Astrocyte of the spinal cord (primary cell): ENCODE data around the gene ABHD17A.

ENCODE experiments used
- DNase-seq: peaks from one replicate; pipeline ENCODE4 v3.0.0; 2011; ENCODE audit warnings: low read depth, low spot score
- H3K4me3 ChIP-seq: 2 replicates; pipeline ENCODE4 v1.5.1; 2011; ENCODE audit warnings: low read depth, mild to moderate bottlenecking, low read length, moderate library complexity
- CTCF ChIP-seq: IDR thresholded peaks from 2 replicates; pipeline ENCODE4 v1.5.1; 2012; ENCODE audit warnings: low read depth, mild to moderate bottlenecking, low read length, inconsistent platforms
- in situ Hi-C: cut with HindIII; loops from 2 replicates; pipeline ENCODE4 v1.10.0; 2017; ENCODE audit warnings: low sequenced_read_pairs

Gene ABHD17A

GRCh38 chr19:1844513-1845124 is 40.7 kb downstream of the ABHD17A start:
- in situ Hi-C loops = no loop called here
- no peak for TF ChIP-seq CTCF
- DNase-seq = no peak
- no peak overlapping the region for H3K4me3 ChIP-seq

GRCh38 chr19:1843646-1844394 is 41.5 kb downstream of the ABHD17A start:
- TF ChIP-seq CTCF = peak; percentile 6
- H3K4me3 ChIP-seq = no peak overlapping the region
- no peak for DNase-seq
- in situ Hi-C loops = no loop called here

- DNase-seq = no peak
- in situ Hi-C loops = no loop called here
- TF ChIP-seq CTCF = no peak
- no peak overlapping the region for H3K4me3 ChIP-seq
These were observed 42.2 kb downstream of the ABHD17A start for GRCh38 chr19:1843116-1843515.

- no peak overlapping the region for H3K4me3 ChIP-seq
- DNase-seq = no peak
- in situ Hi-C loops = no loop called here
- no peak for TF ChIP-seq CTCF
These were observed 43.9 kb downstream of the ABHD17A start for GRCh38 chr19:1841209-1841924.

GRCh38 chr19:1840541-1841115 is 44.7 kb downstream of the ABHD17A start:
- H3K4me3 ChIP-seq = no peak overlapping the region
- DNase-seq = no peak
- no peak for TF ChIP-seq CTCF
- in situ Hi-C loops = no loop called here

GRCh38 chr19:1839658-1840540 is 45.4 kb downstream of the ABHD17A start:
- DNase-seq = no peak
- in situ Hi-C loops = no loop called here
- H3K4me3 ChIP-seq = no peak overlapping the region
- TF ChIP-seq CTCF = no peak
